HG02642 (cell line): Measurements from ENCODE around the gene OPTC.
A peak's percentile ranks its signal among the peaks of the same experiment; 100 is the strongest.

ENCODE experiments used
- ATAC-seq: cut with Tn5 transposase; IDR thresholded peaks from one replicate; pipeline ENCODE4 v1.9.1; 2021; ENCODE audit warnings: mild to moderate bottlenecking; ENCODE audit not compliant: unreplicated experiment, poor library complexity

Gene OPTC

GRCh38 chr1:203488539-203488938, 5.4 kb upstream of the OPTC start:
- no peak for ATAC-seq

- ATAC-seq, result no peak
Observed at GRCh38 chr1:203490607-203491006, 3.3 kb upstream of the OPTC start.

GRCh38 chr1:203491664-203492063, 2.3 kb upstream of the OPTC start:
- ATAC-seq, result no peak

- no peak for ATAC-seq
Observed at GRCh38 chr1:203492082-203492747, 1.7 kb upstream of the OPTC start.

- ATAC-seq, result no peak
Observed at GRCh38 chr1:203492748-203493130, 1.2 kb upstream of the OPTC start.

- ATAC-seq, result no peak
Observed at GRCh38 chr1:203495845-203496244, 1.9 kb downstream of the OPTC start.

- ATAC-seq, result no peak
Observed at GRCh38 chr1:203497269-203497777, 3.4 kb downstream of the OPTC start.

GRCh38 chr1:203499643-203500278, 5.8 kb downstream of the OPTC start:
- ATAC-seq, result no peak

GRCh38 chr1:203500279-203500678, 6.3 kb downstream of the OPTC start:
- ATAC-seq, result no peak

GRCh38 chr1:203503836-203504235, 9.9 kb downstream of the OPTC start:
- no peak for ATAC-seq

- peak; percentile 46 for ATAC-seq
Observed at GRCh38 chr1:203504400-203505250, 10.7 kb downstream of the OPTC start.

GRCh38 chr1:203505526-203506204, 11.7 kb downstream of the OPTC start:
- ATAC-seq, result no peak

GRCh38 chr1:203506858-203507626, 13.1 kb downstream of the OPTC start:
- ATAC-seq, result no peak

- ATAC-seq, result no peak
Observed at GRCh38 chr1:203507759-203508158, 13.8 kb downstream of the OPTC start.

GRCh38 chr1:203508463-203509073, 14.6 kb downstream of the OPTC start:
- ATAC-seq, result no peak

- ATAC-seq, result no peak
Observed at GRCh38 chr1:203509135-203509534, 15.2 kb downstream of the OPTC start.

GRCh38 chr1:203511513-203511912, 17.6 kb downstream of the OPTC start:
- no peak for ATAC-seq

GRCh38 chr1:203511930-203512329, 18.0 kb downstream of the OPTC start:
- no peak for ATAC-seq

GRCh38 chr1:203512517-203512847, 18.5 kb downstream of the OPTC start:
- no peak for ATAC-seq
